HS-5 (cell line): ENCODE results near the gene CCL14.
"Not testable (repeated sequence)": the region's sequence is repeated elsewhere in the genome, so short reads cannot be mapped to it uniquely, and the experiment has no call there.

Experiments
- DNase-seq: peaks from one replicate; pipeline ENCODE4 v3.0.0-alpha.2; 2012; ENCODE audit warnings: low read depth

The CCL14 gene

DNA sequence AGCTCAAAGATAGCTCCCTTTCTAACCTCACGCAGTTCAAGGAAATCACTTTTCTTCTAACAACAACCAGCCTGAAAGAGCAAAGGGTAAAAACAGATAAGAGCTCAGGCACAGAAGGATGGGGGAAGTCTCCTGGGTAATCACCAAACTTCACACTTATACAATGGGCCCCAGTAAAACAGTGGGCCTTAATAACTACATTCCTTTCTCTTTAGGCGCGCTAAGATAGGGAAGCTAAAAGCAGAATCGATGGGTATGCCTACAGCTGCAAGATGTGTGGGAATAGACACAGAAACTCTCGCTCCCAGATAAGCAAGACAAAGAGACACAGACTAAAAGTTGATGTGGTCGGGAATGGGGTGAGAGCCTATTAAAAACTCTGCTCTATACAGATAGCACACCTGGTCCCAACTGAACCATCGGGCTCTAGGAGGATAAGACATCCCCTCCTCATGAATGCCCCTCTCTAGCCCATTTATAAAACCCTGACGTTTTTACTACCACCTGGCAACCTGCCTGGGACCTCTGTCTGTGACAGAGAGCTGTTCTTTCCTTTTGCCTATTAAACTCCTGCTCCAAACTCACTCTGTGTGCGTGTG, 43.8 kb downstream of the CCL14 start:
- DNase-seq, result no peak

DNA sequence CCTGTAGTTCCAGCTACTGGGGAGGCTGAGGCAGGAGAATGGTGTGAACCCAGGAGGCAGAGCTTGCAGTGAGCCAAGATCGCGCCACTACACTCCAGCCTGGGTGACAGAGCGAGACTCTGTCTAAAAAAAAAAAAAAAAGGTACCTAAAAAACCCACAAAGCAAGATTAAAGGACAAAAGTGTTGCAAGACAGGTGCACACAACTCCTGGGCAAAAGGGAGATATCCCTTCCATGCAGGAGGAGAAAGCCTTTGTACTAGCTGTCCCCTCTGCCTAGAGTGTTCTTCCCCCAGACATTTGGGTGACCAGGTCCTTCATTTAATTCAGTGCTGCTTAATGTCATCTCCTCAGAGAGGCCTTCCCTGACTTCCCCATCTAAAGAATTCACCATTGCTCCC, 48.0 kb downstream of the CCL14 start:
- not testable (repeated sequence) for DNase-seq

DNA sequence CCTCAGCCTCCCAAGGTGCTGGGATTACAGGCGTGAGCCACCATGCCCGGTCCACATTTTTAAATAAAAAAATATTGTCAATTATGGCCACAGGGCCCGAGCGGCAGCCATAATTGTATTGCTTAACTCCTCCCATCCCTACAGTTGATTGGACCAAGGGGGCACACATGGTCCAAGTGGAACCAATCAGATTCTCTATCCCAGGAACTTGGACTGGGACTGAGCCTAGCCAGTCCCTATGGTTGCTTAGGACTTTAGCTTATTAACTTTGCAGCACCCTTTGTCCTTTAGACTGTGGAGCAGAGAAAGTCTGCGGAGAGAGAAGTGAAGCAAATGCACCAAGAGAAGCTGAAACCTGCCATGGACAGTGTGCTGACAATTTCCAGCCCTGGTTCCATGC, 50.5 kb downstream of the CCL14 start:
- DNase-seq, result no peak

DNA sequence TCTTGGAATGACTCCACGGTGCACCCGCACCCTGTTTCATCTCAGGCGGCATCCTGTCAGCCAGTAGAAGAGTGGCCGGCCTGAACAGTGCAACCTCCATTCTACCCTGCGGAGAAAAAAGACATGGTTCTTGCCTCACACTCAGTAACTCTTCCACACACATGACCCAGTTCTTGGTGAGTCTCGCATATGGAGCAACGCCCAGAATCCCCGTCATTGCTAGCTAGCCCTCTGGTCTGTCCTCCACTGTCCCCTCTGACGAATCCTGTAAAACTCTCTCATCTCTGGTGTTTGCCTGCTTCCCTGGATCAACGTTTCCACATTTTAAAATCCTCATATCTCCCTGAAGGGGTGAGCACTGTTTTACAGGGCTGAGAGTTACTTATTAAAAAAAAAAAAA, 51.8 kb downstream of the CCL14 start:
- no peak for DNase-seq
